GM19035 (cell line): ENCODE data around the gene GPAM.

Source experiments
- ATAC-seq: cut with Tn5 transposase; IDR thresholded peaks from one replicate; pipeline ENCODE4 v1.9.1; 2021; ENCODE audit not compliant: unreplicated experiment

The GPAM gene

DNA sequence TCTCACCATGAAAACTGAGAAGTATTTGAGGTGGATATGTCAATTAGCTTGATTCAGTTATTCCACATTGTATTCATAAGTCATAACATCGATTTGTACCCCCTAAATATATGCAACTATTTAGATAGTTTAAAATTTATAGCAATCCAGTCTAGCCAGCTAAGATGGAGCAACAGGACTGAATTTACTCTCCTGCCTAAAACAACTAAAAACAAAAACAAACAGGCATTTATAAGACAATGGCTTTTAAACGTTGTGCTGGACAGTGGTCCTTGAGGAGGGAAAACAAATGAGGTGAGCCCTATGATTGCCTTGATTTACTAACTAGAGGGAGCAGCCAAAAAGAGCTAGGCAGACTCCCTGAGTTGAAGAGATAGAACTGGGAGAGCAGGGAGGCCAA is 814 bp upstream of the GPAM start:
- ATAC-seq = no peak

DNA sequence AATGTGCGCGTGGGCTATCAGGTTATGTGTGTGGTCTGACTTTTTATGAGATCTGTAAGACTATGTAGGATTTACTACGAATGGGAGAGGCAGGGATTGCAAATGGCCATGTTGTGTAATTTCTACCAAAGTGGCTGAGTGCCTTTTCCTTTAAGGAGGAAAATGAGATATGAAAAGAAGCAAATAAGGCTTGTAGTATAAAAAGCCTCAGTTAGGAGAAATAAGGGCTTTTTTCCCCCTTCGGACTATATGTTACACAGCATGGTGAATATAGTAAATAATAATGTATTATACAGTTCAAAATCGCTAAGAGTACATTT is 447 bp upstream of the GPAM start:
- ATAC-seq = no peak

DNA sequence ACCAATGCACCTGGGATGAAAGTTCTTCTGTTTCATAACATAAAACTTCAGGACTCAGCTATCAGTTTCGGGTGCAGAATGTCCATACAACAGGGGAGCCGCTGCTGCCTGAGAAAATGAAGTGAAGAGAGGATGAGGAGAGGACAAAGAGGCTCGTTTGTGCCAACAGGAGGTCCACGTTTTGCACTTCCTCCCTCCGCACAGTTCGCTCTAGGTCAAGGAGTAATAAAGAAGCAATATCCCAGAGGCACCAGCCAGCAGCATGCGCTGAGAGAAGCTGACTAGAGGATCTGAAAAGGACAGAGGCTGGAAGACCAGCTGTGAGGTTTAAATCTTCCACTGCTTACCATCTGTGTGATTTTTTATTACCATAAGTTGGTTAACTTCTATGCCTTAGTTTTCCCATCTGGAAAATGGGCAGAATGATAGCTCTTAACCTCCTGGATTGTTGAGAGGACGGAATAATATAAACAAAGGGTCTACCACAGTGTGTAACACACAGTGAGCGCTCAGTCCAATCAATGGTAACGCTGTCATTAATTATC is 709 bp downstream of the GPAM start:
- no peak for ATAC-seq

DNA sequence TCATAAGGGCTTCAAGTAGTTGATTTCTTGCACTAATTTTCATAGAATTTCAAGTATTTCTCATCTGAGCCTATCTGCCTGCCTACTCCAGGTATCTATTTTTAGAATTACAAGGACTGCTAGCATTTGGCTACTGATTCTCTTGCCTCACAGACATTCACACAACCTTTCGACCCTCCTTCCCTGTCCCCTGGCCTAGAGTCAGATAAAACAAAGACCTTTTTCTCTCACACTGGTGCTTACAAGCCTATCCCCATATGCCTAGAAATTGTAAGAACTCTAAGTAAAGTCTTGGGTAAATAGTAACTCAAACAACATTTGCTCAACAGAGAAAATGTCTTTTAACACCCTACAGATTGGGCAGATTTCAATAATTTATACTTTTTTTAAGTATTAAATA is 6.3 kb downstream of the GPAM start:
- ATAC-seq = no peak

DNA sequence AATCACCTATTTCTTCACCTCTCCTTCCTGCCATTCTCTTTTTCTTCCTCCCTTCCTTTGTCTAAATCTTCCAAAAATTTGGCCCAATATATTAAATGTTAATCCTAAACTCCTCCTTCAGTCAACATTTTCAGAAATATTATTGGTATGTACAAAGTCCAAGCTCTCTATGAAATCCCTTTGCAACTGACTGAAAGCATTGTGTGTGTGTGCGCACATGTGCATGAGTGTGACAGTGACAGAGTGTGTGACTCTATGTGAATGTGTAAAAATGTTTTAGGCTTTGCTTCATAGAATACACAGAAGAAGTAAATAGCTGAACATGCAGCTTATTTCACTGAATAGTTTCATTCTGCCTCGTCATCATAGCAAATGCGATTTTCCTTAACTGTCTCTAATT is 7.0 kb downstream of the GPAM start:
- no peak for ATAC-seq

DNA sequence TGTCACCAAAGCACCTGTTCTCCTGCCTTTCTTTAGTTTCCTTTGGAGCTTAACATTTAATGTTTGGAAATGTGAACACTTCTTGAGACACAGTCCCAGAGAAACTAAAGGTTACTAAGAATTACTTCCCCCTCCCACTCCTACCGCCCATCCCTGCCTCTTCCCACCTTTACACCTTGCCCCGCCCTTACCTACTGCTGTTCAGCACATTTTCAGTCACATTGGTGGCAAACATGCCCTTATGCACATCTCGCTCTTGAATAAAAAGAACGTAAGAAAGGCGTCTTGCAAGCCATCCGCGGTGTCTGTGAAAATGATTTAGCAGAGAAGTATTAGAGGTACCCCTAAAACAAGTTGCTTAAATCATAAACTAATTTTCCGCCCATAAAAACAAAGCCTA is 8.2 kb downstream of the GPAM start:
- ATAC-seq = no peak

DNA sequence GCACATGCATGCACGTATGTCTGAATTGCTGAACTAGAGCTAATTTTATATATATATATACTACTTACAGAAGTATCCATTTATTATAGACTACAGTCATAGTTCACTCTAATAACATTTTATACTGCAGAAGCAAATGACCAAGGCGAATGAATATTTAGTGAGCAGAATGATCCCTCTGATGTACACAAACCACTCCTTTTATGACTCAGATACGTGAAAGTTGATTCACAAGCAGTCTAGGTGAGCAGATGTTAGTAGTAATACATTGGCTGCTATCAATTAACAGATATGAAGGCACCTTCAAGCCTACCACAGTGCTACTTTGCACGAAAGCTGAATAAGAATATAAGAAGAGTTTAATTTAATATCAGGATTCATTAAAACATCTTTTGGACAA is 10.4 kb downstream of the GPAM start:
- ATAC-seq = no peak

DNA sequence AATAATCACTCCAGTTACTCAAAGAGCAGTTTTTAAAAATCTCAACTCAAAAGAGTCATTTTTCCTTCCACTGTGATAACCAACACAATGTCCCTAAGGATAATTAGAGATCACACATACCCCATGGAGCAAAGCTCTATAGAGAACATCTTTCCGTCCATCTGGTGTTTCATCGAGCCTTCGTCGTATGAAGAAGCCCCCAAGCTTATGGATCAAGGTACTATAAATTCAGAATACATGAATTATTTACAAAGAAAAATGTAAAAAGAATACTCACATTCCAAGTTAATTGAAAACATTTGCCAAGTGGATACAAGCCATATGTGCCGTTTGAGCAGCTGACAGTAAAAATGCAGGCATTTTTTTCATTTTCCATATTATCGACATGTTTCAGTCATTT is 14.8 kb downstream of the GPAM start:
- no peak for ATAC-seq

DNA sequence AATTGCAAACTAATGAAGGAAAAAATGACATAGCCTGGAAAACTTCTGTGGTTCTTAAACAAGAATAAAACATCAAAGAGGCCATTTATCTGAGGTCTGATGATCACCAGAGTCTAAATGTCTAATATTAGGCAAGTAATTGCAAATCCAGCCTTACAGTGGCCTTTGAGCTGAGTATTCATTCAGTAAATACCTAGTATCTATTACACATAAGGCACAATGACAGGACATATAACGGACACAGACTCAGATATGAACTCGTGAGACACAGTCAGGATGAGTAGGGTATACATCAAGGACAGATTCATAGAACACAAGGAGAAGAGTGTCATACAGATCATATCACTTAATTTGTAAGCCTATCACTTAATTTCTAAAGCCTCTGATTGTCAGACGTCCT is 16.8 kb downstream of the GPAM start:
- ATAC-seq = no peak

DNA sequence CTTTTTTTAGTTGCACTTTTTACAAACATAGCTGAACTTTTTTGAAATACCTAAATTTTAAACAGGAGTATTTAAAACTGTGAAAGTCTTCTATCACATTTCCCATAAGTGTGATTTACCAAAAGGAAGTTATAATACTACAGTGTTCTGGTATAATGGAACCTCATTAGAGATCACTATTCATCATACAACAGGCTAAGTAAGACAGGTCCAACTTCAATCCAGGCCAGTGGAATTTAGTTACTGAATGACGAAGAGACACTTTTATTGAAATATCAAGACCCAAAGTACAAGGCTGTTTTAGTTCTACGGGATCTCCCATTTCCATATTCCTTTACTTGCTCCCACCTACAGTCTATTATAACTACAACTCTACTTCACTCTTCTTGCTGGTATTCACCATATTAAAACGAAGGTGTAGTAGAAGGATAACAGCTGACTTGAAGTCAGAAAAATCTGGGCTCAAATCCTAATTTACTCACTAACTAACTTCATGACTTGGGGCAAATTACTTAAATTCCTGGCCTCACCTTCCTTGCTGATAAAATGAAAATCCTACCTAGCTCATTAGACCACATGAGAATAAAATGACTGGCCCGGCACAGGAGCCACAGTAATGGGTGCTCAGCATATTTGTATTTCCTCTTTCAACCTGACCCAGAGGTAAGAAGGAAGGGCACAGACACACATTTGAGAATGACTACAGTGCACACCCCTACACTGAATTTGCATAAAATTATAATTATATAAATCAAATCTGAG is 21.6 kb downstream of the GPAM start:
- ATAC-seq = no peak

DNA sequence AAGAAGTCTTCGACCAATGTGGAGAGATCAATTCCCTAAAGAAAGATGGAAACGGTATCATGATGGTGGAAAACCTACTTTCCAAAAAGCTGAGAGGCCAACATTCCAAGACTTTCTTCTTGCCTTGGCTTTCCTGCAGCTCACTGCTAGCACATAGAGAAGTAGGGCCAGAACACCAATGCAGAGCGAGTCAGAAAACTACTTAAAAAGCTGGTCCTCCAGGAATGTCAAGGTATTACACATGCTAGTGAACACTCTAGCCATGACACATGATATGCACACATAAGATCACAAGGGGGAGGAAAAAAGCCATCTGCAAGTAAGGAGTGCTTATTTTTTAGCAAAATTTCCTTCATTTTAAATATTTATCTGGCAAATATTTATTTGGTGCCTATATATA is 22.7 kb downstream of the GPAM start:
- ATAC-seq = no peak

DNA sequence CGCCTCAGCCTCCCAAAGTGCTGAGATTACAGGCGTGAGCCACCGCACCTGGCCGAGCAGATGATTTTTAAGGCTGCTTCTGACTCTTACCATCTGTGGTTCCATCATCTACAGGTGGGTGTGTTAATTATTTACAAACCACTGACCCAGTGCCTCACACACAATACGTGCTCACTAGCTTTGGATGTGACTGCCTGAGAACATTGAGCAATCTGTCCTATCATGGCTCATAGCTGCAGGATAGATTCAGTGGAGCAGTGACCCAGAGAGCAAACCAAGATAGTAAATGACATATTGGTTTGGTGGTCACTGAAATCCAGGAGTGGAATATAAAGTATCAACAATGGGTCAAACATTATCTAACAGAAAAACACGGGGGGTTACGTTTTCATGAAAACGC is 24.1 kb downstream of the GPAM start:
- ATAC-seq = no peak

DNA sequence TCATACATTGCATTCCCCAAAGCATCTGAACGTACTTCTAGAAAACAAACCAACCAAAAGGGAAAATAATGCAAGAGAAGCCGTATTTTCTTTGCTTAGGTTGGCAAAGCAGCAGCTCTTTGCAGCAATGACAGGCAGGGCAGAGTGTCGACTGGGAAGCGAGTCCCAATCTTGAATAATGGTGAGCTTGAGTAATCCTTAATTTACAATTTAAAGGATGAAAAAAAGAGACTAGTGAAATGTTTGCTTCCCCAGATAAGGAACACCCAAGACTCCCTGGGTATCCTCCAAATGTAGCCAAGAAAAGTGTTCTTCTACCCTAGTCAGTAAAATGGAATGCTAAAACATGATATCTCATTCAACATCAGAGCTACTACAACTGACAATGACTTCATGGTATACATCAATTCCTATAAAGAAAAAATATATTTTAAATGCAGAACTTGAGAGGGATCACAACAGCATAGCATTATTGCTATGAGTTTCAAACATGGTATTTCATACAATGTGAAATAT is 32.0 kb downstream of the GPAM start:
- ATAC-seq = no peak

DNA sequence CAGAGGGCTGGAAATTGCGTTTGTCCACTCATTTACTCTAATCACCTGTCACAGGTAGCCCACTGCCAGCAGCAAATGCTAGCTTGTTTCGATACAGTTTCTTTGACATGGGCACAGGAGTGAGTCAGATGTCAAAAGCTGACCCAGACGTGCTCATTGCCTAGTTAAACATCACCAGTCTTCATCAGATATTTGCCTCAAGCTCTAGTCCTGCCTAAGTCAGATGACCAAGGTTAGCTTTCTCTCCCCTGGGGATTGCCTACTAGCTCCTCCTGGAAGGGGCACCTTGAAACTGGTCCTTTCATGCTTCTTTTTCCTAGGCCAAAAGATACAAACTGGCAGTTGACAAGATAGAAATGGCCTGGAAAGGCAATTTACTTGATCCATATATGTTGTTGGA is 35.2 kb downstream of the GPAM start:
- no peak for ATAC-seq

DNA sequence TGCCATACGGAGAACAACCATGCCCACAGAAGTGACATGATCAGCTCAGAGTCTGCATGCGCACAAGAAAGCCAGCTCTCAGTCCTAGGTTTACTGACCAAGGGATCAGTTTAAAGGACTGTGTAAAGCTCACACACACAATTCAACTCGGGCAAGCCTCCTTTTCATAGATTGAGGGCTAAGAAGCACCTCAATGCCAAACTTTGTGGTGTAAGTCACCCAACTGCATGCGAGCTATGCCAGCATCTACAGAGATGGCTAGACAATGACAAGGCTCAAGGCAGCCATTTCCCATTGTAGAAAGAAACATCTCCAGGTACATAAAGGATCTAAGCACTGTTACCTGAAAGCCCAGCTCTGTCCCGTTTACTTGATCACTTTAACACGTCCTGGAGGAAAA is 36.8 kb downstream of the GPAM start:
- no peak for ATAC-seq

DNA sequence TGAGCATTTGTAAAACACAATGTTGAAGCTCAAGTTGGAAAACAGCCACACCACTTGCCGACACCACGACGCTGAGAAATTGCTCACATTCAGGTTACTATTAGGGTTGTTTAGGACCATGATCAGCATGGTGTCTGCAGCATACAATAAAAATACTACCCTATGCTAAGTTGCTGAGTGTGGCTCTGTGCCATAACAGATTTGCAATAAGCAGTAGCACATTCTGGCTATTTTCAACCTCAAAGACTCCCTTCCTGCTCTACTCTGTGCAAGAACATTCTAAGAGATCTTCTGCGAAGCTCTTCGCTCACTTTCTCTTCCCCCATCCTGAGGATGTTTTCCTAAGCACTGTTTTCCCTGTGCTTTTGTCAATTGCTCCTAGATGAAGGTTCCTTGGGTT is 38.3 kb downstream of the GPAM start:
- no peak for ATAC-seq

DNA sequence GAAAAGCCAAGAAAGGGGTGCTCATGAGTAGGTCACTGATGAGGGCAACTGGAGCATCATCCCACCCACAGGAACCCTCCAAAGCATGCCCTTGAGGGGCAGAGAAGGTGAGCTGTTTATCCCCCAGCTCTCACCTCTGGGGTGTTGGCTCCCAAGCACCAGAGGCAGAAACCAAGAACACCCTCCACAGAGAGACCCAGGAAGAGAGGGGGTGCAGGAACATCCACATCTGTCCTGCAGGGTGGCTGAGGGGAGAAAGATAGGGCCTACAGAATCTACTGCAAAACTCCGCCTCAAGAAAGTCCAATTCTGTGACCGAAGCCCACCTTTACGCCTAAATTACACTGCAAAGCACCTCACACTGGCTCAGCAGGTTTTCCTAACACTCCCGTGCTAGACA is 40.1 kb downstream of the GPAM start:
- ATAC-seq = no peak

DNA sequence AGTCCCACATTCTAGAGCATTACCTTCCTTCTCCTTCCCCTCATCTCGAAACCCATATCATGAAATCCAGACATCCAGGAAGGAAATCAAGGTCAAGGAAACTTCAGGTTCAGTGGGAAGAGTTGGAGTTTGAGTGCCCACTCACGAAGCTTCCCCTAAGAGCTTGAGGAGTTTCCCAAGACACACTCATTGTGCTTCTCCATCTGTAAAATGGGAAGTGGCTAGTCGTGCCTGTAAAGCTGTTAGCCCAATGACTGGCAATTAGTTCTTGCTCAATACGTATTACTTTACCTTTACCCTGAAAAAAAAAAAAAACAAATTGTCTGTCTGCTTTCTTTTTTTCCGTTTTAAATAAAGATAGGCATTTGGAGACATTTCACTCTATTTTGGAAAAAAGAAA is 42.3 kb downstream of the GPAM start:
- ATAC-seq = no peak

DNA sequence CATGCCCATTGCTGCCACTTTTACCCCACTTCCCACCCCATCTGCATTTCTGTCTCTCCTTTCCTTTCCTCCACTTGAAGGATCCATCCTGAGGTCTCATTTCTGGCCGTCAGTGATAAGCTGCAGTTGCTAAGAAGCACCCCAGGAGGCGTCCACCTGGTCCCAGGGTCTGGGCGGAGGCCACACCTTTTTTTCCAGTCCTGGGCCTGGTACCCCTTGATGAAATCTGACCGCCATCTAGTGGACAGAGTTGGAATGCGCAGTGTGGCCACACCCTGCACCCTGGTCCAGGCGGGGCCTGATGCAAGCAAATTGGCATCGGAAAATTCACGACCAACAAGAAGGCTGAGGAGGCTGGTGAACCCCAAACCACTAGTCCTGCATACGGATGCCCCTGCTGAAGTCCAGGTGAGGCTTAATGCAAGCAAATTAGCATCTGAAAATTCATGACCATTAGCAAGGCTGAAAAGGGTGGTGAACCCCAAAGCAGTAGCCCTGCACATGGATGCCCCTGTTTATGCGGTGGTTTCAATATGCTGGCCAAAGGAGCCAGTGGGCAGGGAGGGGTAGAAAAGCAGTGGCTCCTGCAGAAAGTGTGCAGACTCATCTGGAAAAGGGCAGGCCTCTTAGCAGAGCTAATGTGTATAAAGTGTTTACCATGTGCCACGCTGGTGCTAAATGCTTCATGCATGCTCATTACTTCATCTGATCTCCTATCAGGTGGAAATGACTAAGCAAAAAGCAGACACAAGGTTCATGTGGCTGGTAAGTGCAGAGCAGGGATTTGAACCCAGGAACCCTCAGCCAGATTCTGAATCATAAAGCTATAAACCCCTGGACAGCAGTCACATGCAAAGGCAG is 43.2 kb downstream of the GPAM start:
- peak; percentile 98 for ATAC-seq

DNA sequence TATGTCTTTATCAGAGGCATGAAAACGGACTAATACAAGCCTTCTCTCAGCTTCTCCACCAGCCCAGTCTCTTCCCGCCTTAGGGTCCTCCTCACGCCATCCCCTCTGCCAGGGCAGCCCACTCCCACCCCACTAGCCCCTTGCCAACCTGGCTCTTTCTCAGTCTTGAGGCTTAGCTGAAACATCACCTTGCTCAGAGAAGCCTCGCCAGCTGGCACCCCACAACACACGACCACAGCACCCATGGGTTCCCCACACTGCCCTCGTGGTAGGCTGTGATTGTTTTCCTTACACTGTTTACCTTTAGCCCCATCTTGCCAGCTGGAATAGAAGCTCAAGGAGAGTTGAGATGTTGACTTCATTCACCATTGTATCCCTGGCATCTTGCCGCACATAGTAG is 44.4 kb downstream of the GPAM start:
- no peak for ATAC-seq

DNA sequence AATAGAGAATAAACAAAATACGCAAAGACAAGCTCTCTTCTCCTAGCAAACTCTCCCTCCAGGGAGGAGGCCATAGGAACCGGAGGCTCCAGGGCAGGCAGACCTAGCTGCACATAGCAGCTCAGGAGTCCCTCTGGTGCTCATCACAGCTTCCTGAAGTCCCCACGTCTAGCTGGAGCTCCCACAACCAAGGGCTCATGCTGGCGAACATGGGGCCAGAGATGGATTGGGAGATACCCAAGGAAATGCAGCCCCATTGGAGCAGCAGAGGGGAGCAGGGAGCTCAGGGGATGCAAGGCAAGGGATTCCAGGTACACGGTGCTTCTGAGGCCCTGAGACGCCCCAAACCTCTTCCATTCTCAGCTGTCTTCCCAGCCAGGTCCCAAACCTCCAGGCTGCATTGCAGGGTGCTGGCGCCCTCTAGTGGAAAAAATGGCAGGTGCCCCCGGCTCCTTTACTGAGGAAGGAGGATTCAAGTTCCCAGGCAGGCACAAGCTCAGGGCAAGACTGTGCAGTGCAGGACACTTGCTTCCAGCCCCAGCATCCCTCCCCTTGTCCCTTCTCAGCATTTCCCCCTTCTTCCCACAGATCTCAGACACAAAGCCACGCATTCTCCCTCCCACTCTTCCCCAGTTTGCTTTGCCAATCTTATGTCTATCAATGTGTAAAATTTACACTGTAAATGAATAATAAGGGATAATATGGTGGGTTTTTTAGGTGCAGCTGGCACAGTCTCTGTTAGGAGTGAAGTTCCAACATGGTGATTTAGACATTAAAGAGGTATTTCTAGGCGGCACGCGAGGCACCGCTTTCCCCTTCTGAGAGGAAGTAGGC is 46.2 kb downstream of the GPAM start:
- ATAC-seq = peak; percentile 65
